Glomerular endothelial cell (primary cell): Measurements from ENCODE around the gene EDA. TPM values are rescaled to one million over a fixed set of nuclear protein-coding genes. Genes with fewer than 3 reads are reported as not detected.
A peak's percentile ranks its signal among the peaks of the same experiment; 100 is the strongest.

Source experiments
- DNase-seq: peaks from one replicate; pipeline ENCODE4 v3.0.0-alpha.2; 2011; ENCODE audit warnings: low read depth, low spot score; ENCODE audit errors: extremely low read depth
- total RNA-seq: library from RNA; depleted of rRNA; stranded (reverse); fragments of >200 nt; gene quantifications from 2 replicates; pipeline ENCODE4 v1.2.3, GENCODE V29; 2015

Gene EDA
- 0.10 and 0.53 TPM in 2 replicates for total RNA-seq

GRCh38 chrX:69615779-69616456 lies at the start of gene EDA:
EDA (plus strand) TSS chrX:69616113.
- peak; percentile 10 for DNase-seq

- no peak for DNase-seq
Measured at GRCh38 chrX:69568828-69569227, 47.1 kb upstream of the EDA start.

- DNase-seq: no peak
Measured at GRCh38 chrX:69597399-69597798, 18.5 kb upstream of the EDA start.

- no peak for DNase-seq
Measured at GRCh38 chrX:69600182-69600581, 15.7 kb upstream of the EDA start.

GRCh38 chrX:69603566-69604194 lies 12.2 kb upstream of the EDA start:
- no peak for DNase-seq

- no peak for DNase-seq
Measured at GRCh38 chrX:69605521-69605920, 10.4 kb upstream of the EDA start.

DNA sequence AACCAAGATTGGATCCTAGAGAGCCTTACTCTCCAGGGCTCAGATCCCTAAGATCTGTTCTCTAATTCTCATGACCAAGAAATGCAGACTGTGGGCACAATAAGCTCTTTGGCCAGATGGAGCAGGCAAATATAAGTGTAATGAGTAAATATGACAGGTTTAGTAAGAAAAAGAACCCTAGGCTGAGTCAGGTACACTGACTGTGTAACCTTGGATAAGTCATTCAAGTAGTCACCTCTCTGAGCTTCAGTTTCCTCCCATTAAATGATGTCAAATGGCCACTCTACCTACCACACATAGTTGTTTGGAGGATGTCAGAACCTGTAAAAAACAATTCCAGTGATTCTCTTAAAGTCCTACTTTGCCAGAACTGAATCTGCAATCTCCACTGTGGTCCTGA lies 8.3 kb upstream of the EDA start:
- DNase-seq: no peak

- DNase-seq: no peak
Measured at GRCh38 chrX:69613946-69614345, 2.0 kb upstream of the EDA start.

DNA sequence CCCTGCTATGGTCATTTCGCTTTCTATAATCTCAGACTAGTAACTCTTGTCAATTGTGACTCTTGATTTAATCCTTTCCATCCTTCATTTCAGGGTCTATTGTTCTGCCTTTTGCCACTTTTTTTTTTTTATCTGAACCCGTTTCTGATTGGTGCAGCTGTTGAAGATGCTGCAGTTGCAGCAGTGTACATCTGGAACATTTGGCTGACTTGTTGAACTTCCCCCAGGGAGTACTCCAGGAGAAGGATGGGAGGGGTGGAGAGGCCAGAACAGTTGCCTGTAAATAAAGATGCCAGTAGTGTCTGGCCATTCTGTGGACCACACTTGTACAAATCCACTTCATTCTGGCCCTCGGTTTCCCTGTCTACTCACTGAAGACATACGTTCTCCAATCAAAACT lies 1.0 kb upstream of the EDA start:
- no peak for DNase-seq

DNA sequence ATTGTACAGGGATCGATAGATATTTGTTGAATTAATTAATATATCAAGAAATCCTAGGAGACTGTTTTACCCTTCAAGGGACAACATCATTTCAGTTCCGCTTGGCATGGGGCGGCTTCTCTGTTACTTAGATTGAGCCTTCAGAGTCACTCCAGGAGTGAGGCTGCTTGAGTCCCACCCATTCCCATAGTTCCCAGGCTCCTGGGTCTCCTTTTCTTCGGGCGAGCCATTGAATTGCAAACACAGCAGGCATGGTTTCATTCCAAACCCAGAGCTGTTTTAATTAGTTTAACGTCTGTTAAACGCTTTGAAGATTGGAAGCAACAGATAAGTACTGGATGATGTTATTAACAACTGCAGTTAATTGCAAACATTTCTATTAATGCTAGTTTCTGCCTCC lies 571 bp upstream of the EDA start:
- no peak for DNase-seq

- DNase-seq: no peak
Measured at GRCh38 chrX:69616457-69617203, 717 bp downstream of the EDA start.

- no peak for DNase-seq
Measured at GRCh38 chrX:69618803-69619202, 2.9 kb downstream of the EDA start.

GRCh38 chrX:69626129-69626528 lies 10.2 kb downstream of the EDA start:
- no peak for DNase-seq

DNA sequence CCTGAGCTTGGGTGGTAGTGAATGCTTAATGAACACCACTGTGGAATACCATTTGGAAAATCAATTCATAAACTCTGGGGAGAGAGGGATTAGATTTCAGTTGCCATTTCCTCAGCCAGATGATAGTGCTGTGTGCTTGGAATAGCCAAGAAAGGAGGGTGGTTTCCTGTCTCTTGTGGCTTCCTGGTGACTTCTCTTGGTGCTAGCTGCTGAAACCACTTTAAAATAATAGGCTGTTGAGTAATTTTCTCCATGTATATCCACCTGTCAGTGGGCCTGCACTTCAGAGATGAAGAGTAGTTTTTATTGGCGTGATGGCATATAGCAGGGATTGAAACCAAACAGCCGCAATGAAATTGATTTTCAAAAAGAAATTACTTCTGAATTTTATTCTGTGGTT lies 11.8 kb downstream of the EDA start:
- no peak for DNase-seq

DNA sequence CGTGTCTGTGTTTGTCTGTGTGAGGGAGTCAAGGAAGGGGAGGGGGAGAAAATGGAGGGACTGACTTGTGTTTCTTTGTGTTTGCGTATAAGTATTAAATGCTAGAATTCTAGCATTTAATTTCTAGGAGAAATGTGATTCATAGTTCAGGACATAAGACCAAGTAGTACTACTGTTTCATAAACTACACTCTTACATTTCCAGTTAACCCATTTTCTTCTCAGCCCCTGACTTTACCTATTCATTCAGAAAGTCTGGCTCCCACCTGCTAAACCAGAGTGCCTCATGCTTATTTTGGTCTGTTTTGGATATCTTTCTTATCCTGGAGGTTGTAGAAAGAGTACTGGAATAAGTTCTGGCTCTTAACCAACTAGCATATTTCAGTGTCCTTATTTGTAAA lies 14.2 kb downstream of the EDA start:
- DNase-seq: no peak

DNA sequence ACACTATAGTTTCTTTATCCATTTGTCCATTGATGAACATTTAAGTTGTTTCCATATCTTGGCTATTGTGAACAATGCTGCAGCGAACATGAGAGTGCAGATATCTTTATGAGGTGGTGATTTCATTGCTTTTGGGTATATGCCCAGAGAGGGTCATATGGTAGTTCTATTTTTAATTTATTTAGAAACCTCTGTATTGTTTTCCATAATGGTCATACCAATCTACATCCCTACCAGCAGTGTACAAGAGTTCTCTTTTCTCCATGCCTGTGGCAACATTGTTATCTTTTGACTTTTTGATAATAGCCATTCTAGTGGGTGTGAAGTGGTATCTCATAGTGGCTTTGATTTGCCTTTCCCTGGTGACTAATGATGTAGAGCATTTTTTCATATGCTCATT lies 48.8 kb downstream of the EDA start:
- DNase-seq: no peak

- no peak for DNase-seq
Measured at GRCh38 chrX:69670001-69670555, 54.2 kb downstream of the EDA start.

- no peak for DNase-seq
Measured at GRCh38 chrX:69674891-69675290, 59.0 kb downstream of the EDA start.

- no peak for DNase-seq
Measured at GRCh38 chrX:69705818-69706217, 89.9 kb downstream of the EDA start.

GRCh38 chrX:69718102-69718501 lies 102.2 kb downstream of the EDA start:
- DNase-seq: no peak

GRCh38 chrX:69724307-69724706 lies 108.4 kb downstream of the EDA start:
- DNase-seq: no peak

GRCh38 chrX:69740317-69740716 lies 124.4 kb downstream of the EDA start:
- no peak for DNase-seq
